HG03571 (cell line): ENCODE results near the gene MELTF.

Source experiments
- ATAC-seq: cut with Tn5 transposase; IDR thresholded peaks from one replicate; pipeline ENCODE4 v1.9.1; 2021; ENCODE audit not compliant: unreplicated experiment

The MELTF gene

DNA sequence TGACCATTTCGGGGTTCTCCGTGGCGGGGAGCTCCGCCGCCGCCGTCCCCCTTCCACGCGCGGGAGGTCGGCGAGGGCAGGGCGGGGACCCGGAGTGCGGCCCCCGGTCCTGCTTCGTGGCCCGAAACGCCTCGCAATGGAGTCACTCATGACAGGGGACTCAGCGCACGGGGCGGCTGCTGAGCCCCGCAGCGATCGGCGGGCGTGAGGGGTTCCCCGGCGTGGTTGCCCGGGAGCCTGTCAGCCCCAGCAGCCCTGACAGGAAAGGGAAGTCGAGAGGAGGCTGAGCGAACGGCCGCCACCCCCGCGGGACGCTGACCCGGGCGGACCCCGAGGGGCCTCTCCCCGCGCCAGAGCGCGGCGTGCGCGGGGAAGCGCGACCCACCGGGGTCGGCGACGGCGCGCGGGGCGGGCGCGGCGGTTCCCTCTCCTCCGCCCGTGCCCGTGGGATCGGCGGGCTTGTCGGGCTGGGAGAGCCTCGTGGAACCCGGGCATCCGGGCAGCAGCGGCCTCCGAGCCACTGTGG is 60.4 kb downstream of the MELTF start:
- peak; percentile 47 for ATAC-seq

GRCh38 chr3:196968233-196969133 is 61.1 kb downstream of the MELTF start, which contains the start of gene PIGZ:
PIGZ (minus strand) TSS chr3:196968833; CDS start chr3:196952031, 16,802 bp downstream.
- peak; percentile 50 for ATAC-seq

- ATAC-seq, result no peak
Measured at GRCh38 chr3:196967412-196968232, 62.0 kb downstream of the MELTF start.

DNA sequence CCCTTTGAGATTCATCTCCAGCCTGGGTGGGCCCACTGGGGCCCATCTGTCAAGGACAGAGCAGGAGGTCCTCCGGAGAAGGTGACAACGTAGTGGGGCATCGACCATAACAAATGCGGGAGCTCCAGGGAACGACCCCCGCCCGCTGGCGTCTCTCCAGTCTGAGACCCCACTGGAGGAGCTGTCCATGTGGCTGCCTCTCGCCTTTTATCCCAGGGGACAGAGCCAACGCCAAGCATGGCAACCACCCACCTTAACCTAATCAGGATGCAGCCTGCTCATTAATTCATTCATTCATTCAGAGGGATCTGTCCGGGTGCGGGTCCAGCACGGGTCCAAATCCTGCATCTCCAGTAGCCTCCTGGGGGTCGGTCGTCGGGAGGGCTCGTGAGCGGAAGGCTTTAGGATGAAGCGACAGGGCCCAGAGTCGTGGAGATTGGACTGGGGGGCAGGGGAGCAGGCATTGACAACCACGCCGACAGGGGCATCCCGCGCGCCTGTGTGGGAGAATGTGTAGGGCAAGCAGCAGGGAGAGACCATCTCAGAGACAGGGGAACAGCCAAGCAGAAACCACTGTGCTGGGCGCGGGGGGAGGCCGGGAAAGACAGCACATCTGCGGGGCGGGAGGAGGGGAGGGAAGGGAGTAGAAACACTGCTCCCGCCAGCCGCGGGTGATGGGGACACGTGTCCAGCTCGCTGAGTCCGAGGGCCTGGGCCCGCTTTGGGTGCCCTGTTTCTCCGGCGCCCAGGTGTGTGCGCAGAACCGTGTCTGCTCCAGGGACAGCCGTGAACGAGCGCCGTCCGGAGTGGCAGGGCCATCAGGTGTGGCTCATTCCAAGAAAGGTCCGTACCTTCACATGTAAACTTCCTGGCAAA is 62.9 kb downstream of the MELTF start:
- ATAC-seq, result no peak

DNA sequence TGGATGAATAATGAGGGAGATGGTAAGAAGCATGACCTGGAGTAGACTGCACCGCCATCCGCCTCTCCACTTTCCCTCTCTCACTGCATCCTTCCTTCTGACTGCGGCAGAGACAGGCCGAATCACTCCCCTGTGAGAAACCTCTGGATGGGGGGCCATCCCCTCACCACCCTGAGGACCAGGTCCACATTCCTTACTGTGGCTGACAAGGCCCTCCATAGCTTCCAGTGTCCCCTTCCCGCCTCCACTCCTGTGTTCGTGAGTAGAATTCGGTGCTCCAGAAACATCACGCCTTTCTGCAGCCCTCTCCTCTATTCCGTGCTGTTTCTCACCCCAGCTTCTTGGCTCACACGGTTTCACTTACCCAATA is 63.8 kb downstream of the MELTF start:
- no peak for ATAC-seq

DNA sequence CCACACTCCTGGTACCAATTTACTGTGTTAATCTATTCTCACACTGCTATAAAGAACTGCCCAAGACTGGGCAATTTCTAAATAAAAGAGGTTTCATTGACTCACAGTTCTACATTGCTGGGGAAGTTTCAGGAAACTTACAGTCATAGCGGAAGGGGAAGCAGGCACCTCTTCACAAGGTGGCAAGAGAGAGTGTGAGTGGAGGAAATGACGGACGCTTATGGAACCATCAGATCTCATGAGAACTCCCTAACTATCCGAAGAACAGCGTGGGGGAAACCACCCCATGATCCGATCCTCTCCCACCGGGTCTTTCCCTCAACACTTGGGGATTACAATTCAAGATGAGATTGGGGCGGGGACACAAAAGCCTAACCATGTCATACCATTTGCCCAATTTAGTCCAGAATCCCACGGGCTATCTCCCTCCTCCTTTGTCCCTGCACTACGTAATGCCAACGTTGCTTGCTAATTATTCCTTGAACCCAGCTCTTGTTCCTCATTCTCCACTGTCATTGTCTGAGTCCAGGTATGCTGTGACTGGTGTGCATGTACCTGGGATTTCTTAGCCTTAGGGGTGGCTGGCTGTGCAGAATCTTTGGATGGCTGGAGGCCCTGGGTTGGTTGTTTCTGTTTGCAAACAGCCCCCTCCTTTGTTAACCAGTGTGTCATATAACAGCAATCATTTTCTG is 64.4 kb downstream of the MELTF start:
- no peak for ATAC-seq

DNA sequence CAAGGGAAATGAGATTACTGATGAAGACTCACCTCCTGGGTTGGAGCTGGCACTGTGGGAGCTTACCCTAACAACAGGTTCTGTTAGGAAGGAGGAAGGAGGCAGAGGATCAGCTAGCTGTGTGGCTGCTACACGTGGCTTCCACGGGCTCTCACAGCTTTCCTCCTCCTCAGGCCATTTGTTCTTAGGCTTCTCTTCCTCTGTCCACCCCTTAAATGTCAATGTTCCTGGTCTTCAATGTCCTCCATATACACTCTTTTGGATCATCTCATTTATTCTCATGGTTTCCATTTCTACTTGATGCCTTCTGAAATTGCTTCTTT is 66.0 kb downstream of the MELTF start:
- no peak for ATAC-seq

GRCh38 chr3:196962930-196963630 is 66.5 kb downstream of the MELTF start:
- ATAC-seq, result no peak

- no peak for ATAC-seq
Measured at GRCh38 chr3:196962108-196962929, 67.3 kb downstream of the MELTF start.

GRCh38 chr3:196954832-196955231 is 74.8 kb downstream of the MELTF start:
- no peak for ATAC-seq
